ENCODE data around the gene TBC1D1.

Gene TBC1D1

DNA sequence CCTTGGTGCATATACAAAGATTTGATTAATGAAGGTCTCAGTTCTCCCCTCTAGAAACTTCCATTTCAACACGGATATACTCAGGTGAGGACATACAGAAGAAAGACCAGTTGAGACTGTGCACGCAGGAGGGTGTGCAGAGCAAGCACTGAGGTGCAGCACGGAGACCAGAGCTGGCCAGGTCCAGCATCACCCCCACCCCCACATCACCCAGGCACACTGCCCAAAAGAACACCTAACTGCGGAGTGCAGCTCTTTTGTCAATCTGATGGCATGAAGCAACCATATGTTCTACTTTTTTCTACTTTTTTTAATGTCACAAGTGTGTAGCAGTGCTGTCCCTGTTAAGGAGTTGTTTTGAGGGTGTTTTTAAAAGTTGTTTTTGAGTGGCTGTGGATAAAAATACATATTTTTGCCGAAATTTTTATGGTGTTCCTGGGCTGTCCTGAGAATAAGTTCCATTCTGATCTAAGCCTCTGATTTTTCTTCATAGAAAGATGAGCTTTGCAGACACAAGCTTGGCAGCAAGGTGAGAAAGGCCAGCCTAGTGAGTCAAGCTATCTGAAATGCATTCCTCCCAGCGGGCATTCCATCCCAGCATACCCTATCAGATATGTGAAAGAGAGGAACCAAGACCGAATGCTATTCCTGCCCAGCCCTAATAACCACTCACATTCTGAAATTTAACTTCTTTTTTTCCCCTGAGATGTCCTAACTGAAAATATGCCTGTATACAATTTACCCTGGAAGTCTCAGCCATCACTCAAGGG lies 243.0 kb downstream of the TBC1D1 start:
- DNase-seq, result no peak

DNA sequence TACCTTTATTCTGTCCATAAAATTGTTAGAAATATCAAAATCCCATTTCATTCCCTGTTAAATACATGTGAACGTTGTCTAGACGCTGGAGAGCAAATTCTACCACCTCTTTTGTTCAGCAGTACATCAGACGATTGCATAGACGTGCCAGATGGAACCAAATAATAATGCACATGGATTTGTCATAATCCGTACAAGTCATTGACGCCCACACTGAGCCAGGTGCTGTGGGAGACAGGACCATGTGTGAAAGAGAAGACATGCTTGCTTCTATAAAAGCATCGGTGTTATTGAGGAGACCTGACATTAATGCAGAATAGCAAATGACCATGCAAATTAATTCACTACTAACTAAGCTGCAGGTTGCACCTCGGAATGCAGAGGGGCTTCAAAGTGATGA lies 244.3 kb downstream of the TBC1D1 start:
- DNase-seq, result no peak

DNA sequence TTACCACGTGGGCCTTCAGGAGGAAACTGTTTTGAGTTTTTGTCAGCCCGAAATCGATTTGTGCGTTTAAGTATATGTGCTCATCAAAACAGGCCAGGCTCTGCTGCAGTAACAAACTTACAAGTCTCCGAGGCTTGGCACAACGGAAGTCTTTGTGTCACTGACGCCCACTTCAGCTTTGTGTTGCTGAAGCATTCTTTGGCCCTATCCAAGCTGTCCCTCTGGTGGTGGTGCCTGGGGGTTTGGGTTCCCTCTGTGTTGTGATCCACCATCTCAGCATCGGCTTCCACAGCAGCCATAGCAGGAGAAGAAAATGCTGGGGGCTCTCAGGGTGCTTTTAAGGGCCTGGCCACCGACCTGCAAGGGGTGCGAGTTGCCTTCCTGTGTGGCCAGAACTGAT lies 245.7 kb downstream of the TBC1D1 start:
- no peak for DNase-seq

DNA sequence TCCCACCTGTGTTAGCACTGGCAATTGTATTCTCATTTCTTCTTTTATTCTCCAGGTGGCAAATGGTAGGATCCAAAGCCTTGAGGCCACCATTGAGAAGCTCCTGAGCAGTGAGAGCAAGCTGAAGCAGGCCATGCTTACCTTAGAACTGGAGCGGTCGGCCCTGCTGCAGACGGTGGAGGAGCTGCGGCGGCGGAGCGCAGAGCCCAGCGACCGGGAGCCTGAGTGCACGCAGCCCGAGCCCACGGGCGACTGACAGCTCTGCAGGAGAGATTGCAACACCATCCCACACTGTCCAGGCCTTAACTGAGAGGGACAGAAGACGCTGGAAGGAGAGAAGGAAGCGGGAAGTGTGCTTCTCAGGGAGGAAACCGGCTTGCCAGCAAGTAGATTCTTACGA lies 246.2 kb downstream of the TBC1D1 start:
- no peak for DNase-seq

- peak; percentile 2 for DNase-seq
Observed at GRCh38 chr4:38138363-38138762, 247.5 kb downstream of the TBC1D1 start.

- DNase-seq, result no peak
Observed at GRCh38 chr4:38139187-38139586, 248.3 kb downstream of the TBC1D1 start.

- DNase-seq, result no peak
Observed at GRCh38 chr4:38140643-38141203, 249.8 kb downstream of the TBC1D1 start.

DNA sequence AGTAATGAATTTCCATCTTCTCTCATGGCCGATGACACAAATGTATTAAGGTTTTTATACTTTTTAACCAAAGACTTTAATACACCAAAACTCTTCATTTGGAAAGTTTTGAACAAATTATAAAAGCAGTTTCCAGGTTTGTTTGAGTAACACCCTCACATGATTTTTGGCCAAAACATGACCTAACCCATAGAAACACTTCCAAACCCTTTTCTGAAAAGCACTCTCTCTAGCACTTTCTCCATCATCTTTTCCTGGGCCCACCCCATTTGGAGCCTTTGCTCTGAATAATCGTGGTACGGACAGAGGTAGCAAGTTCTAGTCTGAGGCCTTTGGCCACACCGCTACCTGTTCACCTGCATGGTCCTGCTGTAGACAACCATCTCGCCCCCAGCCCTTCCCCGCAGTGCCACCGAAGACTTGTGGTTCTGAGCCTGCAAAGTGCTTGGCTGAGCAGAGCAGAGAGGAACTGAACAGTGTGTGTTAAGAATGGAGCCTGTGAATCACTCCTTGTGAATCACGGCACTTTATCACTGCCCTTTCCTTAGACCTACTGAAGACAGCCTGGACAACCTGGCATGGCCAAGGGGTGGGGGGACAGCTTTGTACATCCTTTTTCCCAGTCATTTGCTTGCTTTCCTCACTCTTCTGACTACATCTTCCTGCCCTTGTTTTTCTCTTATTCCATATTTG lies 251.1 kb downstream of the TBC1D1 start:
- no peak for DNase-seq

- DNase-seq, result no peak
Observed at GRCh38 chr4:38144031-38144430, 253.1 kb downstream of the TBC1D1 start.

DNA sequence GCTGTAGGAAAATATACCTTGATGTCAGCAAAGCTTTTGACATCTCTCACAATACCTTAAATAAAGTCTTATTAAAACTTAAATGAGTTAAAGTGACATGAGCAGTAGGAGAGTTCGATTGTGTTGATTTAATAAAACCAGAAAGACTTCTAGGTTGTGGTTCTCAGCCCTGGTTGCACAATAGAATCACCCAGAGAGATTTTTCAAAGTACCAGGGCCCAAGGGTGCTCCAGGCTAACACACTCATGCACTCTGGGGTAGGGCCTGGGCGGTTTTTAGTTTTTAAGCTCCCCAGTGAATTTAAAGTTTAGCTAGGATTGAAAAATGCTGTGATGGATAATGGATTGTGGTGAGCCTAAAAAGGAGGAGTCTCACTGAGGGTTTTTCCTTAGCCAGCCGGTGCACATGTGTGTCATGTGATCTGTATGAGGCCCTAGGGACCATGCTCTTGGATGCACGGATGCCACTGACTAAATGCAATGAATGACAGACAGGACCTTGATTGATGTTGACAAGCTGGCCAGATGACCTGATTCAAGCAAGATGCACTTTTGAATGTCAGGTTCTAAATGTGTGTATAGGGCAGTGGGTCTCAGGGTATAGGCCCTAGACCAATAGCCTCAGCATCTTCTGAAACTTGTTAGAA lies 254.3 kb downstream of the TBC1D1 start:
- no peak for DNase-seq

DNA sequence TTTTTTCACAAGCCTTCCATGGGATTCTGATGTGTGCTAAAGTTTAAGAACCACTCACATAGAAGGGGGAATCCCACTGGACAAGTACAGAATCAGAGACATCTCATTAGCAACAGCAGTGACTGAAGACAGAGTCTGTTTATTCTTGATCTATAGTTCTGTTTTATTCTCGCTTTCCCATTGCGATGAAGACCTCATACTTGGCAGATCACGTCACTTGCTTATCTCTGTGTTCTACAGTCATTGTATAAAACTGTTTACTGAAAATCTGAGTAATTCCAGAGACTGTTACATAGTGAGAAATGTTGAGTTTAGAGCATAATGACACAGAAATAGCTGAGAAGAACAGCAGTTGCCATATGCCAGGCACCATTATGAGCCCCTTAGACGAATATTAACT lies 254.9 kb downstream of the TBC1D1 start:
- DNase-seq, result no peak

DNA sequence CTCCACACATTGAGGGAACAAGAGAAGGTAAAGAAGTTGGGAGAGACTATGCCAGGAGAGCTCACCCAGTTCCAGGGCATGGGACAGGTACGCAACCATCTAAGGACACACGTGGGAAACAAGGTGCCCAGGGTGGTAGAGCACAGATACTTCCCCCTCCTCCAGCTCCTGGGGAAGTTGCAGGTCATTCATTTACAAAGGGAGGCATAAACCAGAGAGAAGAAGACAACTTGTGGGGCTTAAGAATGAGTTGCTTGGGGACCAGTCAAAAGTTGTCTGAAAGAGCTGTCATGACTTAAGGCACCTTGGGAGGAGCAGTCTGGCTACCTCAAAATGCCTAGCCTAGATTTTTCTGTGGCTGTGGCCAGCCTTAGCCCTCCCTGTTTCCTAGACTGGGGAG lies 255.5 kb downstream of the TBC1D1 start:
- DNase-seq, result no peak

- no peak for DNase-seq
Observed at GRCh38 chr4:38149472-38149996, 258.6 kb downstream of the TBC1D1 start.

GRCh38 chr4:38149997-38150671 lies 259.2 kb downstream of the TBC1D1 start:
- DNase-seq, result no peak

DNA sequence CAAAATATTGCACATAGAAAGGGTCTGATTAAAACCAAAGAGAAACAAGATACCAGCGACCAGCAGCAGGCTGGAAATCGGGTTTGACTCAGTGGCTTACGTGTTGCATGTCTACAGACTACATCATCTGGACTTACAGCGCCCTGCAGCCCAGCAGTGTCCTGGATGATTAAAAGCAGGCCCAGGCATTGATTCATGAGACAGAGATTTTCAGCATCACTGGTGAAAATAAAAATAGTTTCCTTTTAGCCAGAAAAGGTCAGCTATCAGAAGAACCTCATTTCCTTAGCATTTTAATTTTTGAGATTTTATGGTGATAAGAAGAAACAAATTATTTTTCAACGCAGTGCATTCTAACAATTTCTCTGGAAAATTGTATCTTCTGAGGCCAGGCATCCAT lies 259.9 kb downstream of the TBC1D1 start:
- no peak for DNase-seq

GRCh38 chr4:38151873-38152272 lies 261.0 kb downstream of the TBC1D1 start:
- no peak for DNase-seq

DNA sequence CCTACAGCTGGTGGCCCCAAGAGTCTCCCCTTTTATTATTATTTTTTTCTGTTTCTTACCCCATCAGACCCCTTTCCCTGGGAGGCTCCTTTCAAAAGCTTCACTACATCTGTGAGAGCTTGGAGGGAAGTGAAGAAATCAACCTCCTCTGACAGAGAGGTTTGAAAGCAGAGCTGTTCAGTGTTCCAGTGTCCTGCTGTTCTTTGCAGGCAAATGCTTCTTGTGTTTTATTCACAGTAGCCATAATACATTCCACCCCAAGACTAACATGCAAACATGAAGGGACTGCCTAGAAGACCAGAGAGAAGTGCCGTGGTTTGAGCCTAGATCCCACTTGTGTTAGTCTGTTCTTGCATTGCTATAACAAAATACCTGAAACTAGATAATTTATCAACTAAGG lies 261.4 kb downstream of the TBC1D1 start:
- DNase-seq, result peak; percentile 7

DNA sequence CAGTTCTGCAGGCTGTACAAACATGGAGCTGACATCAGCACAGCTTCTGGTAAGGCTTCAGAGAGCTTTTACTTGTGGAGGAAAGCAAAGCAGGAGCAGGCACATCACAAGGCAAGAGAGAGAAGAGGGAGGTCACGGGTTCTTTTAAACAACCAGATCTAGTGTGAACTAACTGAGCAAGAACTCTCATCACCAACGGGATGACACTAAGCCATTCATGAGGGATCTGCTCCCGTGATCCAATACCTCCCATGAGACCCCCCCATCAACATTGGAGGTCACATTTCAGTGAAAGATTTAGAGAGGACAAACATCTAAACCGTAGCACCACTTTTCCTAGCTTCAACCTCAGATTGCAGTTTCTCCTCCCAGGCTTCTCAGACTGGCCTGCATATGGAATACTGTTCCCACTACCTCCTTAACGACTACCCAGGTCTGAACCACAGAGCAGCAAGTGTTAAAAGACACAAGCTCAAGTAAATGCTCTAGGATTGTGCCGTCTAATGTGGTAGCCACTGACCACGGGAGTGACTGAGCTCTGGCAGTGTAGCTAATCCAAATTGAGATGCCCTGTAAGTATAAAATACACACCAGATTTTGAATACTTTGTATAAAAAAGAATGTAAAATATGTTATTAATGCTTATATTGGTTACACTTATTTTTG lies 262.0 kb downstream of the TBC1D1 start:
- DNase-seq, result peak; percentile 14

GRCh38 chr4:38153387-38153760 lies 262.5 kb downstream of the TBC1D1 start:
- DNase-seq, result no peak

DNA sequence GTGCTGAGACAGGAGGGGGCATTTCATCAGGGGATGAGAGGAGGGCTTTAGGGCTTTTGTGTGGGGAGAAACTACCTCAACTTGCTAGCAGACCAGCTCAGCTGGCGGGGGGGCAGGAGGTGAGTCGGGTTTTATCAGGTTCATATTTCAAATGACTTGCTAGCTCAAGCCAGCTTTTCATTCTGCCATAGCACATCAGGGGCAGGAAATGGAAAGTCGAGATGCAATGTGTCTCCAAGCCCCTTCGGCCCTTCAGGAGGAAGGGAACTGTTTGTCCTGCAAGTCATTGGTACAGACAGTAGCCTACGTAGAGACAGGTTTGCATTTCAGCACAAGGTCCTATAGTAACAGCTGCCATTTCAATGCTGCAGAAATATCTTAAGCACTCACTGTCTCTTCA lies 263.4 kb downstream of the TBC1D1 start:
- no peak for DNase-seq

DNA sequence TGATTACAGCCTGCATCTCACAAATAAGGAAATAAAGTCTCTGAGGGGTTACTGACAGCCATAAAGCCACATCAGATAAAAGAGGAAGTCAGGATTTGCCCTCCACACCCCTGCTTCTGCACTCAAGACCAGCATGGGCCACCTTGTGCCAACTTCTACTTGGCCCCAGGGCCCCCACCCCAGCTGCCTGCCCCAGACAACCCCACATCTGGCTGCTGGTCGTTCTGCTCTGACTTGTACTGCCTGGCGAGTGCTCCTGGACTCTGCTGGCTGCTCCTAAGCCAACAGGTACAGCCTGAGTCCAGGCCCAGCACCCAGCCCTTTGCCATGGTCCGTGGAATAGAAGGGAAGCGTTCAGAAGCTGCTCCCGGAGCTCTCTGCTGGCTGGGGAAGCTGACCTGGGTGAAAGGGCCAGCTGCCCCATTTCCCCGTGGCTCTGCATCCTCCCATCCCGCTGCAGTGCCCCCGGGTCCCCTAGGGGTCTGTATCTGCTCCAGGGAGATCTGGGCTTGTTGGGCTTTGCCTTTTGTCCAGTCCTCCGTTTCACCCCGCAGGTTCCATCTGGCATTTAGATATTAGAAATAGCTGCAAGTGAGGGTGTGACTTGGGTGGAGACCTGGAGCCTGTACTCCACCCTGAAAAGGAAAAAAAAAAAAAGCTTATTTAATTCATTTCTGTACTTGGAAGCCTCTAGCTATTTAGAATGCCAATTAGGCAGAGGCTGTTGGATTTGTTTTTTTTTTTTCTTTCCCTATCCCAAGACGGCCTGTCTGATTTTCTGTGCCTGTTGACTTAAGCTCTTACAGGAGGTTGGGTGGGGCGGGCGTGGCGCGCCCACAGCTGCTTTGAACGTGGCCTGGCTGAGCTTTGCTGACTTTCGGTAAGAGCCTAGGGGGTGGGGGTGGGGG lies 264.1 kb downstream of the TBC1D1 start:
- DNase-seq, result no peak

Data from right hindlimb (tissue), 1 donor.